H9 (cell line): ENCODE measurements around the gene KCTD1. TPM values are rescaled to one million over a fixed set of nuclear protein-coding genes. Genes with fewer than 3 reads are reported as not detected.
A peak's percentile ranks its signal among the peaks of the same experiment; 100 is the strongest.

Experiments used
- DNase-seq: peaks from one replicate; pipeline ENCODE4 v3.0.0-alpha.2; 2017
- H2AFZ ChIP-seq: one replicate; pipeline ENCODE4 v1.6.1; 2013; ENCODE audit warnings: mild to moderate bottlenecking, low read length, control low read depth, moderate library complexity
- H2AK5ac ChIP-seq: 2 replicates; pipeline ENCODE4 v1.6.1; 2013; ENCODE audit warnings: low read length, control low read depth, mixed read lengths; ENCODE audit not compliant: insufficient read length
- H2BK120ac ChIP-seq: one replicate; pipeline ENCODE4 v1.6.1; 2013; ENCODE audit warnings: low read depth, mild to moderate bottlenecking, low read length, control low read depth, inconsistent platforms; ENCODE audit not compliant: poor library complexity, severe bottlenecking
- H2BK12ac ChIP-seq: 2 replicates; pipeline ENCODE4 v1.6.1; 2013; ENCODE audit warnings: low read length, control low read depth, mixed read lengths, low read depth; ENCODE audit not compliant: insufficient read length
- H2BK15ac ChIP-seq: 2 replicates; pipeline ENCODE4 v1.6.1; 2013; ENCODE audit warnings: low read depth, low read length, control low read depth
- H2BK20ac ChIP-seq: one replicate; pipeline ENCODE4 v1.6.1; 2013; ENCODE audit warnings: low read depth, mild to moderate bottlenecking, low read length, control low read depth, inconsistent platforms; ENCODE audit not compliant: poor library complexity, severe bottlenecking
- H2BK5ac ChIP-seq: 2 replicates; pipeline ENCODE4 v1.6.1; 2013; ENCODE audit warnings: low read length, control low read depth, mixed read lengths; ENCODE audit not compliant: insufficient read length
- H3K14ac ChIP-seq: 2 replicates; pipeline ENCODE4 v1.6.1; 2013; ENCODE audit warnings: low read length, control low read depth; ENCODE audit not compliant: insufficient read depth
- H3K18ac ChIP-seq: 2 replicates; pipeline ENCODE4 v1.6.1; 2013; ENCODE audit warnings: low read depth, mild to moderate bottlenecking, mixed read lengths, low read length, control low read depth; ENCODE audit not compliant: insufficient read length
- H3K23ac ChIP-seq: 2 replicates; pipeline ENCODE4 v1.6.1; 2013; ENCODE audit warnings: low read length, control low read depth, mixed read lengths, low read depth; ENCODE audit not compliant: insufficient read length
- H3K23me2 ChIP-seq: 2 replicates; pipeline ENCODE4 v1.6.1; 2013; ENCODE audit warnings: low read depth, mild to moderate bottlenecking, mixed read lengths, low read length, control low read depth; ENCODE audit not compliant: insufficient read length, poor library complexity, severe bottlenecking
- H3K27ac ChIP-seq: 2 replicates; pipeline ENCODE4 v1.5.1; 2013; ENCODE audit warnings: low read length, control low read depth, mixed read lengths, low read depth; ENCODE audit not compliant: insufficient read length
- H3K27me3 ChIP-seq: 2 replicates; pipeline ENCODE4 v1.6.1; 2013; ENCODE audit warnings: low read length, control low read depth, inconsistent platforms; ENCODE audit not compliant: insufficient read depth
- H3K4ac ChIP-seq: 2 replicates; pipeline ENCODE4 v1.6.1; 2013; ENCODE audit warnings: low read depth, mild to moderate bottlenecking, control low read depth, inconsistent platforms, low read length, moderate library complexity
- H3K4me1 ChIP-seq: 2 replicates; pipeline ENCODE4 v1.6.1; 2013; ENCODE audit warnings: low read length, control low read depth, inconsistent platforms; ENCODE audit not compliant: insufficient read depth
- H3K4me2 ChIP-seq: 2 replicates; pipeline ENCODE4 v1.6.1; 2013; ENCODE audit warnings: low read length, control low read depth, mixed read lengths; ENCODE audit not compliant: insufficient read length, insufficient read depth
- H3K56ac ChIP-seq: 2 replicates; pipeline ENCODE4 v1.6.1; 2013; ENCODE audit warnings: low read depth, mild to moderate bottlenecking, mixed read lengths, low read length, control low read depth; ENCODE audit not compliant: insufficient read length
- H3K79me1 ChIP-seq: 2 replicates; pipeline ENCODE4 v1.6.1; 2013; ENCODE audit warnings: low read depth, mild to moderate bottlenecking, moderate library complexity, low read length, control low read depth, inconsistent platforms; ENCODE audit not compliant: insufficient read depth, poor library complexity, severe bottlenecking
- H3K79me2 ChIP-seq: 2 replicates; pipeline ENCODE4 v1.6.1; 2013; ENCODE audit warnings: low read length, control low read depth, inconsistent platforms; ENCODE audit not compliant: insufficient read depth
- H3K9ac ChIP-seq: 2 replicates; pipeline ENCODE4 v1.6.1; 2013; ENCODE audit warnings: low read length, control low read depth, mixed read lengths; ENCODE audit not compliant: insufficient read length; ENCODE audit errors: extremely low read depth
- H3K9me3 ChIP-seq: one replicate; pipeline ENCODE4 v1.6.1; 2013; ENCODE audit warnings: low read depth, low read length, inconsistent platforms; ENCODE audit not compliant: control insufficient read depth
- H3T11ph ChIP-seq: one replicate; pipeline ENCODE4 v1.6.1; 2013; ENCODE audit warnings: mild to moderate bottlenecking, low read length, control low read depth, inconsistent platforms
- H4K20me1 ChIP-seq: one replicate; pipeline ENCODE4 v1.6.1; 2013; ENCODE audit not compliant: control insufficient read depth, insufficient read length, insufficient read depth
- H4K5ac ChIP-seq: 2 replicates; pipeline ENCODE4 v1.6.1; 2013; ENCODE audit warnings: low read depth, mild to moderate bottlenecking, mixed read lengths, low read length, control low read depth; ENCODE audit not compliant: insufficient read length
- H4K8ac ChIP-seq: replicated peaks from 2 replicates; pipeline ENCODE4 v1.6.1; 2013; ENCODE audit warnings: low read length, control low read depth, mixed read lengths, low read depth; ENCODE audit not compliant: insufficient read length
- H4K91ac ChIP-seq: 2 replicates; pipeline ENCODE4 v1.6.1; 2013; ENCODE audit warnings: low read depth, mild to moderate bottlenecking, moderate library complexity, mixed read lengths, low read length, control low read depth; ENCODE audit not compliant: insufficient read length
- H3K27ac Mint-ChIP-seq, 3 experiments: 2 replicates in 2 of 3; 3 replicates in 1 of 3; pipeline ENCODE4 v1.8.0; 2020 to 2021; ENCODE audit warnings: mixed read lengths in 3 of 3, mild to moderate bottlenecking in 1 of 3, moderate library complexity in 1 of 3
- H3K27me3 Mint-ChIP-seq: 2 replicates; pipeline ENCODE4 v1.8.0; 2021; ENCODE audit warnings: low read depth, mild to moderate bottlenecking, moderate library complexity, mixed read lengths
- H3K36me3 Mint-ChIP-seq, 3 experiments: 2 replicates in 2 of 3; 3 replicates in 1 of 3; pipeline ENCODE4 v1.8.0; 2020 to 2021; ENCODE audit warnings: low read depth in 3 of 3, mixed read lengths in 3 of 3; ENCODE audit not compliant: insufficient read depth in 1 of 3
- H3K4me1 Mint-ChIP-seq, 2 experiments: 2 replicates each; pipeline ENCODE4 v1.8.0; 2020; ENCODE audit warnings: mixed read lengths in 2 of 2
- H3K4me3 Mint-ChIP-seq, 2 experiments: 2 replicates in 1 of 2; 3 replicates in 1 of 2; pipeline ENCODE4 v1.8.0; 2020 to 2021; ENCODE audit warnings: mild to moderate bottlenecking in 2 of 2, mixed read lengths in 2 of 2, moderate library complexity in 1 of 2
- H3K9me3 Mint-ChIP-seq, 2 experiments: 2 replicates in 1 of 2; 3 replicates in 1 of 2; pipeline ENCODE4 v1.8.0; 2020; ENCODE audit warnings: mild to moderate bottlenecking in 2 of 2, mixed read lengths in 2 of 2, moderate library complexity in 1 of 2
- WGBS: extraction: QIAGEN DNeasy Blood & Tissue Kit; methylation state at CpG from one replicate; pipeline ENCODE4 v1.1.7; 2013; ENCODE audit warnings: missing lambda C conversion rate, low lambda C conversion rate, mixed read lengths; ENCODE audit not compliant: insufficient read length; ENCODE audit errors: extremely low coverage; 5-methylcytosine and 5-hydroxymethylcytosine counted together
- total RNA-seq: library from RNA; stranded (reverse); gene quantifications from 2 replicates; pipeline ENCODE4 v1.2.1, GENCODE V29; 2021
- TF ChIP-seq, protein P1 (sequence below): fragments of 200-600 bp; sonication (generic); conservative IDR thresholded peaks from 3 replicates; pipeline ENCODE4 v1.8.0; 2021; ENCODE audit warnings: antibody characterized with exemption, mild to moderate bottlenecking

KCTD1 gene
- total RNA-seq, 1 experiment from 2014 or later = 10.8 TPM

- Histone ChIP-seq H3K4me2 (no peak overlapping the region), H4K91ac (no peak overlapping the region), H3K27ac (no peak overlapping the region), H3T11ph (no peak overlapping the region), H3K79me1 (no peaks in the 10 kb centered on the region), H3K23me2 (no peaks in the 10 kb centered on the region), H2BK120ac (no peak overlapping the region), H2BK12ac (no peak overlapping the region), H2BK15ac (no peak overlapping the region), H2AK5ac (no peak overlapping the region), H2BK20ac (no peak overlapping the region), H3K4me1 (peaks cover 15% of the 10 kb centered on the region; the same call in 1 of the 2 replicates), H3K56ac (no peak overlapping the region), H3K79me2 (no peaks in the 10 kb centered on the region), H3K14ac (no peak overlapping the region), H3K9me3 (no peaks in the 10 kb centered on the region), H3K18ac (no peak overlapping the region), H3K23ac (no peak overlapping the region), H4K20me1 (no peaks in the 10 kb centered on the region), H3K9ac (no peak overlapping the region), H2BK5ac (no peak overlapping the region), H3K27me3 (no peaks in the 10 kb centered on the region), H4K8ac (no peak overlapping the region), H2AFZ (no peak overlapping the region), H4K5ac (no peak overlapping the region), H3K4ac (no peak overlapping the region)
- H3K9me3 Mint-ChIP-seq = no peaks in the 10 kb centered on the region
- WGBS = no CpG with 5 or more reads among the region's 3 CpGs
- TF ChIP-seq, protein P1, sequence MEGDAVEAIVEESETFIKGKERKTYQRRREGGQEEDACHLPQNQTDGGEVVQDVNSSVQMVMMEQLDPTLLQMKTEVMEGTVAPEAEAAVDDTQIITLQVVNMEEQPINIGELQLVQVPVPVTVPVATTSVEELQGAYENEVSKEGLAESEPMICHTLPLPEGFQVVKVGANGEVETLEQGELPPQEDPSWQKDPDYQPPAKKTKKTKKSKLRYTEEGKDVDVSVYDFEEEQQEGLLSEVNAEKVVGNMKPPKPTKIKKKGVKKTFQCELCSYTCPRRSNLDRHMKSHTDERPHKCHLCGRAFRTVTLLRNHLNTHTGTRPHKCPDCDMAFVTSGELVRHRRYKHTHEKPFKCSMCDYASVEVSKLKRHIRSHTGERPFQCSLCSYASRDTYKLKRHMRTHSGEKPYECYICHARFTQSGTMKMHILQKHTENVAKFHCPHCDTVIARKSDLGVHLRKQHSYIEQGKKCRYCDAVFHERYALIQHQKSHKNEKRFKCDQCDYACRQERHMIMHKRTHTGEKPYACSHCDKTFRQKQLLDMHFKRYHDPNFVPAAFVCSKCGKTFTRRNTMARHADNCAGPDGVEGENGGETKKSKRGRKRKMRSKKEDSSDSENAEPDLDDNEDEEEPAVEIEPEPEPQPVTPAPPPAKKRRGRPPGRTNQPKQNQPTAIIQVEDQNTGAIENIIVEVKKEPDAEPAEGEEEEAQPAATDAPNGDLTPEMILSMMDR = no peak
- no peaks in the 10 kb centered on the region for H3K27me3 Mint-ChIP-seq
- no peaks in the 10 kb centered on the region for H3K36me3 Mint-ChIP-seq
- no peak for DNase-seq
- peak overlapping the region in 1 of 3 experiments; percentile 48; a peak in 1 of 7 replicates for H3K27ac Mint-ChIP-seq
- peaks cover 45 to 58% of the 10 kb centered on the region in 2 experiments for H3K4me1 Mint-ChIP-seq
- H3K4me3 Mint-ChIP-seq = no peak overlapping the region
Observed at GRCh38 chr18:26520974-26521373, 27.4 kb downstream of the KCTD1 start.
